Right ventricle myocardium inferior (tissue), 1 donor: ENCODE measurements around the gene GPNMB. TPM values are rescaled to one million over a fixed set of nuclear protein-coding genes. Genes with fewer than 3 reads are reported as not detected.
A peak's percentile ranks its signal among the peaks of the same experiment; 100 is the strongest.

Experiments used
- ATAC-seq: fragments of 200-7000 bp; cut with Tn5 transposase; one replicate; pipeline ENCODE4 v1.9.1; 2020; ENCODE audit warnings: mild to moderate bottlenecking, moderate library complexity
- DNase-seq: peaks from one replicate; pipeline ENCODE4 v3.0.0; 2021; ENCODE audit errors: missing footprints
- intact Hi-C: fragments of 100-400 bp; cut with DNase I; formaldehyde crosslinking; loops from one replicate; pipeline ENCODE4 v1.11.0; 2022
- total RNA-seq: library from RNA; stranded (reverse); fragmentation: NEBNext Ultra II Directional; extraction: Animal tissue kit (Norgen Biotek cat#: 25700); gene quantifications from one replicate; pipeline ENCODE4 v1.2.1, GENCODE V29; 2021
- donor health status: DM: no; HTN: yes; CAD: no; lungs with severe emphysema.

The GPNMB gene
- total RNA-seq, 1 donor from 2014 or later: 234 TPM

DNA sequence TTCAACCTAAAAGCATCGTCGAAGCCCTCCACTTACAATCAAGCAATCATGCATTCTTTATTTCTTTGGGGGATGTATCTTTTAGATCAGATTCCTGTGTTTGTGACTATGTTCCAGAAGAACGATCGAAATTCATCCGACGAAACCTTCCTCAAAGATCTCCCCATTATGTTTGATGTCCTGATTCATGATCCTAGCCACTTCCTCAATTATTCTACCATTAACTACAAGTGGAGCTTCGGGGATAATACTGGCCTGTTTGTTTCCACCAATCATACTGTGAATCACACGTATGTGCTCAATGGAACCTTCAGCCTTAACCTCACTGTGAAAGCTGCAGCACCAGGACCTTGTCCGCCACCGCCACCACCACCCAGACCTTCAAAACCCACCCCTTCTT lies 13.8 kb downstream of the GPNMB start:
- DNase-seq (no peak), ATAC-seq (no peak)
- intact Hi-C loops: loop anchor here (5.0 kb wide), 2 partner anchors 73 to 158 kb away; no protein-coding TSS in a partner anchor

DNA sequence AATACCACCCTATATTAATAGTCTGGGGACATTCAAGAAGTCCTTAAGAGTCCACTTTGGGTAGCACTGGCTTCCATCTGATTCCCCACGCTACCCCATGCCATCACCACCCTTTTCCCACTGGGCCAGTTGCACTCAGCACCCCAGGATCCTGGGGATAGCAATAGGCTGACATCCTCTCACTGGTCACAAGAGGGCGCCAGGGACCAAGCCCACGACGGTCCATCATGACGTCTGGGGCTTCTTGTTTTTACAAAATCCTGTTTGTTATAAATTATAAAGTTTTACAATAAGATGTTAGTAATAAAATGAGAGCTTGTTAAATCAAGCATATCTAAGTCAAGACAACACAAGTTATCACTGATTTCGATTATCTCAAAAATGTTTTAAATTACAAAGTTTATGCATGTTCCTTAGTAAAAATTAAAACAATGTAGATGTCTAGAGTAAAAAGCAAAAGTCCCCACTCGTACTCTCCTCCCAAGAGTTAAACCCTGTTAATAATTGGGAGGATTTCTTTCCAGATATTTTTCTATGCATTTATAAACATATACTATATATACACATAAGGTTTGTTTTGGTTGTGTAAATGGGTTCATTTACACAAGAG lies 15.4 kb downstream of the GPNMB start:
- DNase-seq: peak; percentile 83
- intact Hi-C loops: loop anchor here (5.0 kb wide), 2 partner anchors 75 to 160 kb away; no protein-coding TSS in a partner anchor
- peak; percentile 83 for ATAC-seq

DNA sequence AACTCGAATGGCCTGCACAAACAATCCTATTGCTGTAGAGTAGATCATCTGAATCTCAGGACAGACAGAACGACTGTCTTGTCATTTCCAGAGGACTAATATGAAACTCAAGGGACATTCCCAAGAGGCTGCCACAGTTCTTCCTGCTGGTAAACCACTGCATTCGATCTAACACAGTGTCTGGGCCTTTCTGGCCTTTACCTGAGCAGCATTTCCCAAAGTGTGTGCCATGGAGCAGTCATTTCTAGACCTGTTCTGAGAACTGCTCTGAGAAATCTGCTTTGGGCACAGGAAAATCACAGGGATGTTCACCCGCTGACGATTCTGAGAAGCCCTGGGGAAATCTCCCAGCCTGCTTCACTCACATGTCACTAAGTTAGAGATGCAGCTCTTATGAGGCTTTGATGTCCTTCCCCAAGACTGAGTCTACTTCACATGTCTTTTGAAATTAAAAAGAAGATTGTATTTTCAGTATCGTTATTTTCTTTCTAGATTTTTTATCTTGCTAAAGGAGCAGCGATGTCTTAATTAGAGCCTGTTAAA lies 18.4 kb downstream of the GPNMB start:
- ATAC-seq (no peak), DNase-seq (no peak)
- intact Hi-C loops: loop anchor here (5.0 kb wide), 3 partner anchors 78 to 178 kb away; no protein-coding TSS in a partner anchor

DNA sequence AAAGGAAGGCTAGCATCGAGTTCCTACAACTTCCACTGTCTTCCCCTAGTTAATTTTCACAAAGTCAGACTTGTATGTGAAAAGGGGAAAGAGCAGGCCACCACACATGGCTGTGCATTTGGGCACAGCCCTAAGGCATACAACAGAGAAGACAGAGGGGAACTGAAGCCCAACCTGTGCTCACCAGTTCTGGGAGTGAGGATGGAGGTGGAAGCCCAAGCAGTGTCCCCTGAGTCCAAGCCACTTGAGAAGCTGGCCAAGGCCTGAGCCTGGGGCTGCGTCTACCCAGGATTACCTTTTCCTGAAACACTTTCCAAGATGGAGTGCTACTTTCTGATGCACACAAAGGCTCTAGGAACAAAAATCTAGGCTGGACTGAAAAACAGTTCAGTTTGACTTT lies 20.3 kb downstream of the GPNMB start:
- intact Hi-C loops: loop anchor here (5.0 kb wide), 1 partner anchor 180 kb away; no protein-coding TSS in a partner anchor
- no peak for ATAC-seq

DNA sequence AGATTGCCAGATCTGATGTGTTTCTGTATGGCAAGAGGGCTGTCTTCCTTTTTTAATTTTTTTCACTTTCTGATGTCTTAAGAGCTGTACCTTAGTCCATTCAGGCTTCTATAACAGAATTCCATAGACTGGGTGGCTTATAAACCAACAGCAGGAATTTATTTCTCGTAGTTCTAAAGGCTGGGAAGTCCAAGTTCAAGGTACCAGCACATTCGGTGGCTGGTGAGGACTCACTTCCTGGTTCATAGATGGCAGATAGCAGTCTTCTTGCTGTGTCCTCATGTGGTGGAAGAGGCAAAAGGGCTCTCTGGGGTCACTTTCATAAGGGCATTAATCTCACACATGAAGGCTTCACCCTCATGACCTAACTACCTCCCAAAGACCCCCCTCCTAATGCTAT lies 20.8 kb downstream of the GPNMB start:
- intact Hi-C loops: loop anchor here (5.0 kb wide), 1 partner anchor 180 kb away; no protein-coding TSS in a partner anchor
- ATAC-seq (no peak), DNase-seq (no peak)

More for the DNA sequence above, 20.3 kb downstream of the GPNMB start:
- no peak for DNase-seq

DNA sequence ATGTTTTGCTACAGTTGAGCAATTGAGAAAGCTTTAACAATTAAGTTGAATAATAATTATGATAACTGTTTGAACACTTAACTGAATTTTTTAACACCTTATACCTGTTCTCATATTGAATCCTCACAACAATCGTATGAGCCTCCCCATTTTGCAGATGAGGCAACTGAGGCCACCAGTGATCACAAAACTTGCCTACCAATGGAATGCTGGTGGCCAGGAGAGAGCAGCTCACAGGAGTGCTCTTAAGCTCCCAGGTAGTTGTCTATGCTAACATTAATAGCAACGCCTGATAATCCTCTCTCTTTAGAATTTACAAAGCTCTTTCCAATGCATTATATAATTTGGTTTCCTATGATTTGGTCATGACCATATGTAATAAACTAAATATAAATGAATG lies 21.6 kb downstream of the GPNMB start:
- ATAC-seq: no peak
- no peak for DNase-seq
- intact Hi-C loops: loop anchor here (5.0 kb wide), 1 partner anchor 181 kb away; no protein-coding TSS in a partner anchor

DNA sequence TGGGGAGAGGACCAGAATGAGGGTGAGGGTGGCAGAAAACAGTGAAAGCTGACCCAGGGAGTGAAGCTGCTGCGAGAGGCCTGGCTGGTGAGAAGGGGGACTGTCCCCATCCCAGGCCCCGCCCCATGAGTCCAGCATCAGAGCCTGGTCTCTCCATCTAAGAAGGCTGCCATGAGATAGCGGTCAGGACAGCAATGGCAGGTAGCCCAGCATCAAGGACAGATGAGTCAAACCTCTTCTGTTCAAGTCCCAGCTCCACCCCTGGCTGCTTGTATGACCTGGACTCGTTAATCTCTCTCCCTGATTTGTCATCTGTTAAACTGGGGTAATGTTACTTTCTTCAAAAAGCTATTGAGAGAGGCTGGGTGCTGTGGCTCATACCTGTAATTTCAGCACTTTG lies 22.2 kb downstream of the GPNMB start:
- no peak for DNase-seq
- peak; percentile 71 for ATAC-seq
- intact Hi-C loops: loop anchor here (5.0 kb wide), 1 partner anchor 181 kb away; no protein-coding TSS in a partner anchor

DNA sequence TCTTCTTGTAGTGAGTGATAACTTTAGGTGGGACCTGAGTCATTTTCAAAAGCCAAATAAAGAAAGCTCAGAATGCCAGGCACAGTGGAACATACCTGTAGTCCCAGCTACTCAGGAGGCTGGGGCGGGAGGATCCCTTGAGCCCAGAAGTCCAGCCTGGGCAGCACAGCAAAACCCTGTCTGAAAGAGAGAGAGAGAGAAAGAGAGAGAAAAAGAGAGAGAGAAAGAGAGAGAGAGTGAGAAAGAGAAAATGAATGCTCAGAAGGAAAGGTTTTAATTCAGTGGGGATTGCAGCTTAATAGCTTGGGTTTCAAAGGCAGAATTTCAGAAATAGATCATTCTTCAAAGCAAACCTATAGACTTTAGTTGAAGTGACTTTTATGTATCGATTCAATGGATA lies 25.7 kb downstream of the GPNMB start:
- ATAC-seq (no peak), DNase-seq (no peak)
- intact Hi-C loops: loop anchor here (10.0 kb wide), 1 partner anchor 273 kb away; no protein-coding TSS in a partner anchor

DNA sequence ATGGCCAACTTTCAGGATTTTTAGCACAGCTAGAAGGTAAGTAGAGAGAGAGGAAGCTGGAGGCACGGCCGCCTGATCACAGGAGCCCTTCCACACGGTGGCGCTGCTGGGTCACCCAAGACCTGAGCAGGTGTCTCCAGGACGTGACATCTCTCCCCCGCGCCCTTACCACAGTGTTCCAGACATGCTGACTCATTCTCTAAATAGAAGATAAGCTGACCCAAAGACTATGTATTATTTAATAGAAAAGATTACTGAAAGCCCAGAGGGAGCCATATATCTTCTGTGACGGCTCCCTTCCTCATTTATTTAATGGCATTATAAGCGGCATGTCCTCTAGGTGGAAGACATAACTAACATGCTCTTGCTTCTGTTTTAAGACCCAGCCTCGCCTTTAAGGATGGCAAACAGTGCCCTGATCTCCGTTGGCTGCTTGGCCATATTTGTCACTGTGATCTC lies 26.6 kb downstream of the GPNMB start:
- DNase-seq: peak; percentile 90
- intact Hi-C loops: loop anchor here (10.0 kb wide), 1 partner anchor 272 kb away; no protein-coding TSS in a partner anchor
- peak; percentile 88 for ATAC-seq

DNA sequence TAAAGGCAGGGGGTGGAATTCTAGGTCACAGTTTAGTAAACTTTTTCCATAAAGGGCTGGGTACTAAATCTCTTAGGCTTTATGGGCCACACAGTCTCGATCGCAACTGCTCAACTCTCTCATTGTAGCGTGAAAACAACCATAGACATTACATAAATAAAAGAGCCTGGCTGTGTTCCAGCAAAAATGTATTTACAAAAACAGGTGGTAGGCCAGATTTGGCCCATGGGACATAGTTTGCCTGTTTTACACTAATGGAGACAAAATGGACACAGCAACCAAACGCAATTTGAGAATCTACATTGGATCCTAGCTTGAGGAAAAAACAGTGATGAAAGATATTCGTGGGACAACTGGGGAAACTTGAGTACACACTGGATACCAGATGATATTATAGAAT lies 29.3 kb downstream of the GPNMB start:
- DNase-seq (no peak), ATAC-seq (no peak)
- intact Hi-C loops: loop anchor here (5.0 to 10.0 kb wide), 2 partner anchors 186 to 269 kb away; no protein-coding TSS in a partner anchor

DNA sequence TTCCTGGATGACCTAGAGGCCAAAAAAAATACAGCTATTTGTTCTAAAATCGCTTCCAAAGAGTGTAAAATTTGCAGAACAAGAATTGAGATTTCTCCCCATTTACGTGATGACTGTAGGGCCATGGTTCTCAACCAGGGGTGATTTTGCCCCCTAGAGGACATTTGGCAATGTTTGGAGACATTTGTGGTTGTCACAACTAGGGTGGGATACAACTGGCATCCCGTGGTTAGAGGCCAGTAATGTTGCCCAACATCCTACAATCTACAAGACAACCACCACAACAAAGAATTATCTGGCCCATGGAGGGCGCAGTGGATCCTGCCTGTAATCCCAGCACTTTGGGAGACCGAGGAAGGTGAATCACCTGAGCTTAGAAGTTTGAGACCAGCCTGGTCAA lies 29.8 kb downstream of the GPNMB start:
- ATAC-seq (no peak), DNase-seq (no peak)
- intact Hi-C loops: loop anchor here (5.0 to 10.0 kb wide), 2 partner anchors 186 to 268 kb away; no protein-coding TSS in a partner anchor

DNA sequence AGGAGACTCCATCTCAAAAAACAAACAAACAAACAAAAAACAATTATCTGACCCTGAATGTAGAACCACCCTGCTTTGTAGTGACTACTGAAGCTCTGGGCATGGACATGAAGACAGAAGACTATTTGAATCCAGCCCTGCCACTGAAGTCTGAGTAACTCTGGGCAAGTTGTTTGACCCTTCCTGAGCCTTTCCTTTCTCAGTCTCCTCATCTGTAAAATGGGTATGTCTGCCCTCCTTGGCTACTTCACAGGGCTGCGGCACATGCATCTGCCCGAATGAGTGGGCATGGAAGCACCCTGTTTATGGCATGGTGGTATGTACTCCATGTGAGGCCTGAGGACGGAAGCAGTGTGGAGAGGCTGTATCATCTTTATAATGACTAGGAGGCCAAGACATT lies 30.4 kb downstream of the GPNMB start:
- DNase-seq (no peak), ATAC-seq (no peak)
- intact Hi-C loops: loop anchor here (5.0 to 10.0 kb wide), 2 partner anchors 185 to 268 kb away; no protein-coding TSS in a partner anchor

DNA sequence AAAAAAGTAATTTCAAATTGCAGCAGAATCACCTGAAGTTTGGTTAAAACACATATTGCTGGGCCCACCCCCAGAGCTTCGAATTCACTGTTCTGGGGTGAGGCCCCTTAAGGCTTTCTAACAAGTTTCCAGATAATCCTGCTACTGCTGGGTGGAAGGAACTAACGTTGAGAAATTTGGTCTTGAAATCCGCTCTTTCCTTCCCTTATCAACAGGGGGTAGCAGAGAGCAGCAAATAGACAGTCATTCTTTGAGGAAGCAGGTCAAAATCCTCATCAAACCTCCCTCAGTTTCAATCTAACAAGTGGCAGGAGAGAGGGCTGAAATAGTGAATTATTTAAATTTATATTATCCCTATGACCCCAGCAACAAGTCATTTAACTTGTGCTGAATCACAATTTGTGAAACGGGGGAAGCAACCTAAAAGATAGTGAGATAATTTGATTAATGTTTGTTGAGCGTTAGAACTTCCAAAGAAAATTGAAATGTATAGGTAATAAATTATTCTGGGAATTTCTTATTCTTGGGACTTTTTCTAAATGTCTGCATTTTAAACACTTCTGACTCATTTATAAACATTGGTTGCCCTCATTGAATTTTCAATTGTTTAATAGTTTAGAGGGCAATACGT lies 30.9 kb downstream of the GPNMB start:
- ATAC-seq: no peak
- intact Hi-C loops: loop anchor here (5.0 to 10.0 kb wide), 2 partner anchors 185 to 267 kb away; no protein-coding TSS in a partner anchor
- DNase-seq: no peak

DNA sequence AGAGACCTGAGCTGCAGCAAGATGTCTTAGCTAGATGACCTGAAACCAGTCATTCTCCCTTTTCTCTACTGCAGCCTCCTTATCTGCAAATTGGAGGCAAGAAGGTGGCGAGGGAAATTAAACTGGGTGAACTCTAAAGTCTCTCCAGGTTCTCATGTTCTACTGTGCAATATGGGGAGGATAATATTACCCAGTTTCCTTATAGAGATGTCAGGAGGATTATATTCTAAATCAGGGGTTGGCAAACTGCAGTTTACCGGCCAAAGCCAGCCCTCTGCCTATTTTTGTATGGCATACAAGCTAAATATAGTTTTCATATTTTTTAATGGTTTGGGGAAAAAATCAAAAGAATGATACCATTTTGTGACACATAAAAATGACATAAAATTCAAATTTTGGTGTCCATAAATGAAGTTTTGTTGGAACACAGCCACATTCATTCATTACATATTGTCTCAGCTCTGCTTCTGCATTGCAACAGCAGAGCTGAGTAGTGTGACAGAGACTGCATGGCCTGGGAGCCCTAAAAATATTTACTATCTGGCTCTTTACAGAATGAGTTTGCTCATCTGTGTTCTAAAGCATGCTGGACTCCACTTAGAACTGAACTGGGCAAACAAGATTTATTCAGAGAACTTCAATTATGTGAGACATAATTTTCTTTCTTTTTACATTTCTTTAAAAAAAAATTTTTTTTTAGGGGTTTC lies 33.4 kb downstream of the GPNMB start:
- ATAC-seq (no peak), DNase-seq (no peak)
- intact Hi-C loops: loop anchor here (5.0 to 10.0 kb wide), 2 partner anchors 182 to 265 kb away; no protein-coding TSS in a partner anchor

DNA sequence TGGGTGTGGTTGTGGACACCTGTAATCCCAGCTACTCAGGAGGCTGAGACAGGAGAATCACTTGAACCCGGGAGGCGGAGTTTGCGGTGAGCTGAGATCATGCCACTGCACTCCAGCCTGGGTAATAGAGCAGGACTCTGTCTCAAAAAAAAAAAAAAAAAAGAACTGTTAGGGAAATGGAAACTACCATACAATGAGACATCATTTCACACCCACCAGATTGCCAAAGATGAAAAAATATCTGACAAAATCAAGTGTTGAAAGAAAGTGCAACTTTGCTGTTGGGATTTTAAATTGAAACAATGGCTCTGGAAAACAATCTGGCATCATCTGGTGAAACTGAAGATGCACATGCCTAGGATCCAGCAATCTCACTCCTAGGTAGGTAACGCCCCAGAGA lies 36.5 kb downstream of the GPNMB start:
- no peak for DNase-seq
- intact Hi-C loops: no loop called here
- ATAC-seq: no peak

DNA sequence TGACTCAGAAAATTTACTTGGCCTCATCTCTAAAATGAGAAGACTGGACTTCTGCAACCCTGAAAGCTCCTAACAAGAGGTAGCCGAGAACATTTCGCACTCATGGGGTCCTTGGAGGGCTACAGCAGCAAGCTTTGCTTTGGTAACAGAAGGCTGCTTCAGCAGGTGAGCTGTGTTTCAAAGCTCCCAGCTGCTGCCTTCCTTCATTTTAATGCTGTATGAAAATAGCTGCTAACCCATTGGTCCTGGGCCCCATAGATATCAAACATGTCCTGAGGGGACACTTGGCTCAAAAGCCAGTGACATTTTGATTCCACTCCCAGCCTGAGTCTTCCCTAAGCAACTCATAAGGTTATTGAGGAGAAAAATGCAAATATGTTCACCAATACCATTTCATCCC lies 38.3 kb downstream of the GPNMB start:
- ATAC-seq (no peak), DNase-seq (no peak)
- intact Hi-C loops: no loop called here

DNA sequence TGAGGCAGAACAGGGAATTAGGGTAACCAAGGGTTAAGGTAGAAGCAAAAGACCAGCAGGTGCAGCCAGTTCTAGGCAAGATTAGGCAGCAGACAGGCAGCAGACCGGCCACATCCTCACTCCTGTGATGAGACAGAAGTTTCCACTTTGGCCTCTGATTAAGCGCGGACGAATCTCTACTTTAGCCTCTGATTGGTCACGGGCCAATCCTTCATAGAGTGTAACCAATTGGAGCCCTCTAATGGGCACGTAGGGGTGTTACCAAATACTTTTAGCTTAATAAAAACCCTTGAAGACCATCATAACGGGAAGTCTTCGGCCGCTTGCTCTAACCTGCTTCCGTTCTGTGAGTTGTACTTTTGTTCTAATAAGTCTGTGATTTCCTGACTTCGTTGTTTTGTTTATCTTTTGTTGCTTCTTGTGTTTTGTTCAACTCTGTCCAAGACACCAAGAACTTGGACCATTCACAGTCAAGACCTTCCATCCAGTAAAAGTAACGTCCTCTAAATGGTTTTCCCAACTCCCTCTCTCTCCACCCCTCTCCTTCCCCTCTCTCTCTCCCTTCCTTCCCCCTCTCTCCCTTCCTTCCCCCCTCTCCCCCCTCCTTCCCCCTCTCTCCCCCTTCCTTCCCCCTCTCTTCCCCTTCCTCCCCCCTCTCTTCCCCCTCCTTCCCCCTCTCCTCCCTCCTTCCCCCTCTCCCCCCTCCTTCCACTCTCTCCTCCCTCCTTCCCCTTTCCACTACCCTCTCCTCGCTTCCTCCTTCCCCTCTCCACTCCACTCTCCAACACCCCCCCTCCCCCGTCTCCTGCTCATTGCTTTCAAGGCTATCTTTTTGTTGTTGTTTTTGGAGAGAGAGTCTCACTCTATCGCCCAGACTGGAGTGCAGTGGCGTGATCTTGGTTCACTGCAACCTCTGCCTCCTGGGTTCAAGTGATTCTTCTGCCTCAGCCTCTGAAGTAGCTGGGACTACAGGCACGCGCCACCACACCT lies 39.4 kb downstream of the GPNMB start:
- intact Hi-C loops: no loop called here
- no peak for ATAC-seq
- DNase-seq: no peak

DNA sequence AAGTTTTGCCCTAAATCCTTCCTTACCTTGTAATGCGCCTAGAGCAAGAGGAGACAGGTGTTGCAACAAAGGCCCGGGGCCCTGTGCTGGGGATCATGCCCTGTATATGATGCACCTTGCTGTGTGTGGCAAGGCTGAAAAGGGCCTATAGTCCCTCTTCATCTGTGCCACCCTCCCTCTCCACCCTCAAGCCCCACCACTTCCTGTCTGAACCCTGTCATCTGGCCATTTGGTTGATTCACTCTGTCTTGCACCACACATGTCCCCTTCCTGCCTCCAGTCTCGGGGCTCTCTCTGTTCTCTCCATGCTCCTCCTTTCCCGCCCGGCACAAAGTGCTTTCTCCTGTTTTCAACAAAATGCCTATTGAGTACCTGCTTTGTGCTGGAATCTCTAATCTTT lies 41.0 kb downstream of the GPNMB start:
- DNase-seq (no peak), ATAC-seq (no peak)
- intact Hi-C loops: no loop called here
